Adipose tissue (tissue), 3 donors: Measurements from ENCODE around the gene C11orf54. TPM values are rescaled to one million over a fixed set of nuclear protein-coding genes. Genes with fewer than 3 reads are reported as not detected.

Source experiments
- H3K27ac ChIP-seq: one replicate; pipeline ENCODE4 v1.5.1; 2013; ENCODE audit warnings: low read depth, low read length
- WGBS, 3 donors: extraction: QIAGEN DNeasy Blood & Tissue Kit; methylation state at CpG; one replicate each; pipeline ENCODE4 v1.1.7; 2013; 5-methylcytosine and 5-hydroxymethylcytosine counted together
- polyA plus RNA-seq, 3 donors: library from polyadenylated mRNA; stranded (reverse); fragments of 200-250 nt; gene quantifications; one replicate each; pipeline ENCODE4 v1.2.3, GENCODE V29; 2013
- donor health status: healthy with polysubstance abuse.
- donor health status: Bipolar disorder and iron deficiency.
- donor health status: healthy.

Gene C11orf54
- polyA plus RNA-seq, 3 donors: 15.6 to 25.9 (median 17.6) TPM

DNA sequence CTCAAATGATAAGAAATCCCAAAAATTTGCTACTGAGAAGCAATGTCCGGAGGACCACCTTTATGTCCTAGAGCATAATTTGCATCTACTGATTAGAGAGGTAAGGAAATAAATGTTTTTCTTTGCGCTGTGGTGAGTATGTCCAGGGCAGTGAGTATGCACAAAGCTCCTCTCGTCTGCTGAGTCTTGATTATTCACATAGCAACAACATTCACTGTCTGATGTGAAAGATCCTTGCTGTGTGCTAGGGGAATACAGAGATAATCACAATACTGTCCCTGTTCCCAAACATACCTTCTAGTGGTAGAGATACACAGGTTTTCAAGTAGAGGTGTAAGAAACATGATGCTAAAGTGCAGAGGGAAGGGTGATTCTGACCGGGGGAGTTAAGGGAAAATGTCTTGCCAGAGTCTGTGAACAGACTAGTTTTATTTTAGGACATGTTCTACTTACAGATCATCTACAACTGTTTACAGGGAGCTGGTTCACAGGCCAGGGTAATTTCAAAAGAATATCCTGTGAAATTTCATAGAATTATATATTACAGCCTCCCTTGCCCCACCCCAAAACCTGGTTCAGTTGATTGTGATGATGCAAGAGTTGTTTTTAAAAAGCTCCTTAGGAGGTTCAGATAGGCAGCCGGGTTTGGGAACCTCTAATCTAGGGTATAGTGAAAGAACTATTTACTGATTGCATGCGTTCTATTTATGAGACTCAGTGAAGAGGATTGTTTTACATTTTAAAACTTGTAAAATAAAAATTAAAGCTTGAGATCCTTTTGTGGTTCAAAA lies 55.2 kb downstream of the C11orf54 start:
- no peak overlapping the region for H3K27ac ChIP-seq
- WGBS, 3 donors: 79 to 95% (median 94%) methylated on average over 6 of the region's 6 CpGs

DNA sequence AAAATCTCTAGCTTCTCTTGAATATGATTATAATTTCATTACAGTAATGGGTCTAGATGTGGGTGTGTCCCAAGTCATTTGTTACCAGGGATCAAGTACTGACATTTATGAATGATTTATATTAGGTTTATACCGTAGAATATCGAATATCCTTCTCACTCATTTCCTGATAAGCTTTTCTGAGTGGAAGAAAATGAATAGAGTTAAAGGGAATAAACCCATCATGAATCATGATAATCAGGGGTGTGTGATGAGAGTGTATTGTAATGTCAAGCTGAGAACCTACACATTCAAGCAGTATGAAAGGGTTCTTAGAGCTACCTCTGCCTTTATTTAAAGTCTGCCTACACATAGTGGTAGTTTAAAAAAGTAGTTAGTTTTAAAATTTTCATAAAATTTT lies 59.9 kb downstream of the C11orf54 start:
- H3K27ac ChIP-seq: no peak overlapping the region
- 48 to 82% (median 65%) methylated on average over 2 of the region's 2 CpGs for WGBS, 3 donors

DNA sequence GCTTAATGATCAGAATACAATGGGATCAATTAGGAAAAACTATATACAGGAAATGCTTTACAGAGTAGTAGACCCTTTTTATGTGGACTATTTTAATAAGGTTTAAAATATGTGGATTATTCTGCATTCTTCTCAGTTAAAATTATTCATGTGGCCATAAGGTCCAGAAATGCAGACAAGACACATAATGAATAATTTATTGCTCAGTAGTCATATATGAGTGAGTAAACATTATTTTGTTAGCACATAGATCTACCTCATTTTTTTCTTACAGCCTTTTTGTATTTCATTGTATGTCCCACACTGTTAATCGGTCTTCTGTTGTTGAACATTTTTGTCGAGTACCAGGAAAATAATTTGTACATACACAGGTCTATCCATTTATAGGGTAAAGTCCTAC lies 63.4 kb downstream of the C11orf54 start:
- H3K27ac ChIP-seq: no peak overlapping the region
- WGBS, 3 donors: 96 to 99% (median 97%) methylated on average over 2 of the region's 2 CpGs

DNA sequence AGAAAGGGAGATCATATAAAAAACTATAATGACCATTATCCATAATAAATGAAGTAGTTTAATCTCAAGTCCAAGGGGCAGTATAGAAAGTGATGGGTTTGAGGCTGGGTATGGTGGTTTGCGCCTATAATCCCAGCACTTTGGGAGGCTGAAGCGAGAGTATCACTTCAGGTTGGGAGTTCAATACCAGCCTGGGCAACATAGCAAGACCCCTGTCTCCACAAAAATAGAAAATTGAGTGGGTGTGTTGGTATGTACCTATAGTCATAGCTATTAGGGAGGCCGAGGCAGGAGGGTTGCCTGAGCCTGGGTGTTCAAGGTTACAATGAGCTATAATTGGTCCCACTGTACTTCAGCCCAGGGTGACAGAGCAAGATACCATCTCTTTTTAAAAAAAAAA lies 66.5 kb downstream of the C11orf54 start:
- H3K27ac ChIP-seq: no peak overlapping the region
- WGBS, 3 donors: 96 to 100% (median 99%) methylated on average over 3 of the region's 3 CpGs

DNA sequence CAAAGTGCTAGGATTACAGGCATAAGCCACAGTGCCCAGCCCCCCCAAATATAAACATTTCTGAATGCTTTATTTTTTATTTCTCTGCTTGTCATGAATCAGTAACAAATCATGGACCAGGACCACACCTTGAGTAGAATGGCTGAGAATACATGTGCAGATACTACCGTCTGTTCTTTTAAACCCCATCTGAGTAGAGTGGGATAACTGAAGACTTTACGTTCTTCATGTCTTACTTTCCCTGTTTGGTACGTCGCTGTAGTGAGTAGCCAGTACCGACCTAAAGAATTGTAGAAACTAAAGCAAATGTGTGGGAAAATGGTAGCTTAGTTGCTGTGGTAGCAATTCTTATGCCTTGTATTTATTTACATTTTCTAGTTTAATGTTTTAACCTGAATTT lies 72.5 kb downstream of the C11orf54 start:
- WGBS, 3 donors: 96 to 97% (median 96%) methylated on average over 5 of the region's 5 CpGs
- no peak overlapping the region for H3K27ac ChIP-seq

Other genes starting within 250 kb of the C11orf54 start
- 10 to 100 TPM; 20.7 to 34.1 (median 23.2) TPM for gene SMCO4, start 198.3 kb upstream of the C11orf54 start, polyA plus RNA-seq
- 1 to 10 TPM; 2.8 to 5.3 (median 3.3) TPM for gene CEP295, start 80.0 kb upstream of the C11orf54 start, polyA plus RNA-seq
- 100 to 1,000 TPM in 2 of 3 donors, 10 to 100 TPM in 1; 74.6 to 340 (median 102) TPM for gene TAF1D, start 177 bp upstream of the C11orf54 start, polyA plus RNA-seq
- 10 to 100 TPM in 1 of 3 donors, 1 to 10 TPM in 2; 6.4 to 11.0 (median 9.7) TPM for gene MED17, start 42.6 kb downstream of the C11orf54 start, polyA plus RNA-seq
- gene VSTM5, start 108.9 kb downstream of the C11orf54 start, polyA plus RNA-seq: under 1 TPM in 1 of 3 donors, not detected in 2; 0.10 TPM